ENCODE results near the gene PDCD11. TPM values are rescaled to one million over a fixed set of nuclear protein-coding genes. Genes with fewer than 3 reads are reported as not detected.
A peak's percentile ranks its signal among the peaks of the same experiment; 100 is the strongest.
"Not testable (repeated sequence)": the region's sequence is repeated elsewhere in the genome, so short reads cannot be mapped to it uniquely, and the experiment has no call there.

PDCD11 gene
- total RNA-seq, 1 experiment from 2014 or later = 33.0 TPM

GRCh38 chr10:103355906-103356599, 40.4 kb upstream of the PDCD11 start:
- TF ChIP-seq, protein P1, sequence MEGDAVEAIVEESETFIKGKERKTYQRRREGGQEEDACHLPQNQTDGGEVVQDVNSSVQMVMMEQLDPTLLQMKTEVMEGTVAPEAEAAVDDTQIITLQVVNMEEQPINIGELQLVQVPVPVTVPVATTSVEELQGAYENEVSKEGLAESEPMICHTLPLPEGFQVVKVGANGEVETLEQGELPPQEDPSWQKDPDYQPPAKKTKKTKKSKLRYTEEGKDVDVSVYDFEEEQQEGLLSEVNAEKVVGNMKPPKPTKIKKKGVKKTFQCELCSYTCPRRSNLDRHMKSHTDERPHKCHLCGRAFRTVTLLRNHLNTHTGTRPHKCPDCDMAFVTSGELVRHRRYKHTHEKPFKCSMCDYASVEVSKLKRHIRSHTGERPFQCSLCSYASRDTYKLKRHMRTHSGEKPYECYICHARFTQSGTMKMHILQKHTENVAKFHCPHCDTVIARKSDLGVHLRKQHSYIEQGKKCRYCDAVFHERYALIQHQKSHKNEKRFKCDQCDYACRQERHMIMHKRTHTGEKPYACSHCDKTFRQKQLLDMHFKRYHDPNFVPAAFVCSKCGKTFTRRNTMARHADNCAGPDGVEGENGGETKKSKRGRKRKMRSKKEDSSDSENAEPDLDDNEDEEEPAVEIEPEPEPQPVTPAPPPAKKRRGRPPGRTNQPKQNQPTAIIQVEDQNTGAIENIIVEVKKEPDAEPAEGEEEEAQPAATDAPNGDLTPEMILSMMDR (IDR thresholded peaks at IDR 0.05; ENCODE audit: unreplicated experiment) = no peak
- DNase-seq = no peak
- CTCF ChIA-PET = no interaction called here
- no peaks in the 10 kb centered on the region for H3K4me1 Mint-ChIP-seq (ENCODE audit: low read depth, unreplicated experiment)
- intact Hi-C loops (cut with micrococcal nuclease; ENCODE audit: unreplicated experiment) = no loop called here
- no peaks in the 10 kb centered on the region for H3K27me3 Mint-ChIP-seq (ENCODE audit: unreplicated experiment)
- no peak overlapping the region for H3K27ac Mint-ChIP-seq (ENCODE audit: unreplicated experiment)
- peaks cover 1% of the 10 kb centered on the region for H3K36me3 Mint-ChIP-seq (ENCODE audit: insufficient read depth, unreplicated experiment)
- H3K9me3 Mint-ChIP-seq (ENCODE audit: low read depth, unreplicated experiment) = no peaks in the 10 kb centered on the region
- BruUV-seq (replicated peaks) = no TSS peak
- no peak overlapping the region for H3K4me3 Mint-ChIP-seq (ENCODE audit: low read depth, unreplicated experiment)

DNA sequence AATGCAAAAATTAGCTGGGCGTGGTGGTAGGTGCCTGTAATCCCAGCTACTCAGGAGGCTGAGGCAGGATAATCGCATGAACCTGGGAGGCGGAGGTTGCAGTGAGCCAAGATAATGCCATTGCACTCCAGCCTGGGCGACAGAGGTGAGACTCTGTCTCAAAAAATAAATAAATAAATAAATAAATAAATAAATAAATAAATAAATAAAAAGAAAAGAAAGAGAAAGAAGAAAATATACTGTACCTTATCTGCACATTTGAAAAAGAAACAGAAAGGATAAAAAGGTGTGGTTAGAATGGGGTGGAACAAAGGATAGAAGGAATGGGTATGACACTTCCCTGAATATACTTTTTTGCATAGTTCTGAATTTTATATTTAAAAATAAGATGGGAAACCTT, 36.9 kb upstream of the PDCD11 start:
- H3K27me3 Mint-ChIP-seq (ENCODE audit: unreplicated experiment); H3K4me1 Mint-ChIP-seq (ENCODE audit: low read depth, unreplicated experiment); H3K36me3 Mint-ChIP-seq (ENCODE audit: insufficient read depth, unreplicated experiment); H3K9me3 Mint-ChIP-seq (ENCODE audit: low read depth, unreplicated experiment); CTCF ChIA-PET; BruUV-seq (replicated peaks); DNase-seq; intact Hi-C loops (cut with micrococcal nuclease; ENCODE audit: unreplicated experiment); H3K27ac Mint-ChIP-seq (ENCODE audit: unreplicated experiment); H3K4me3 Mint-ChIP-seq (ENCODE audit: low read depth, unreplicated experiment): not testable (repeated sequence)

DNA sequence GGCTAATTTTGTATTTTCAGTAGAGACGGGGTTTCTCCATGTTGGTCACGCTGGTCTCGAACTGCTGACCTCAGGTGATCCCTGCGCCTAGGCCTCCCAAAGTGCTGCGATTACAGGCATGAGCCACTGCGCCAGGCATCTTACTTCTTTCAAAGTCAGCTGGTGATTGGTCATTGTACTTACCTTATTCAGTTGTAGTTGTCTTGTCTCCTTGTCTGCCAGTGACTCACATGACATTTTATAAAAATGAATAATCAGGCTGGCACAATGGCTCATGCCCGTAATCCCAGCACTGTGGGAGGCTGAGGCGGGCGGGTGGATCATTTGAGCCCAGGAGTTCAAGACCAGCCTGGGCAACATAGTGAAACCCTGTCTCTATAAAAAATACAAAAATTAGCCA, 35.6 kb upstream of the PDCD11 start:
- H3K27ac Mint-ChIP-seq (ENCODE audit: unreplicated experiment); H3K9me3 Mint-ChIP-seq (ENCODE audit: low read depth, unreplicated experiment); BruUV-seq (replicated peaks); H3K4me3 Mint-ChIP-seq (ENCODE audit: low read depth, unreplicated experiment); H3K36me3 Mint-ChIP-seq (ENCODE audit: insufficient read depth, unreplicated experiment); H3K27me3 Mint-ChIP-seq (ENCODE audit: unreplicated experiment); H3K4me1 Mint-ChIP-seq (ENCODE audit: low read depth, unreplicated experiment); DNase-seq; intact Hi-C loops (cut with micrococcal nuclease; ENCODE audit: unreplicated experiment): not testable (repeated sequence)
- CTCF ChIA-PET = interaction anchor here (0.5 kb wide), 1 partner anchor 12 kb away, joined by 3 read pairs; no protein-coding TSS in a partner anchor

- no peak for DNase-seq
- peaks cover 9% of the 10 kb centered on the region for H3K36me3 Mint-ChIP-seq (ENCODE audit: insufficient read depth, unreplicated experiment)
- CTCF ChIA-PET = interaction anchor here (0.6 to 0.8 kb wide), 3 partner anchors 11 to 29 kb away, joined by 3 to 4 read pairs (median 4); no protein-coding TSS in a partner anchor
- H3K4me3 Mint-ChIP-seq (ENCODE audit: low read depth, unreplicated experiment) = peak overlapping the region; percentile 70
- no peaks in the 10 kb centered on the region for H3K4me1 Mint-ChIP-seq (ENCODE audit: low read depth, unreplicated experiment)
- H3K9me3 Mint-ChIP-seq (ENCODE audit: low read depth, unreplicated experiment) = no peaks in the 10 kb centered on the region
- no peaks in the 10 kb centered on the region for H3K27me3 Mint-ChIP-seq (ENCODE audit: unreplicated experiment)
- TF ChIP-seq, protein P1 (IDR thresholded peaks at IDR 0.05; ENCODE audit: unreplicated experiment) = no peak
- H3K27ac Mint-ChIP-seq (ENCODE audit: unreplicated experiment) = peak overlapping the region; percentile 55
- TSS peak; percentile 98 for BruUV-seq (replicated peaks)
- intact Hi-C loops (cut with micrococcal nuclease; ENCODE audit: unreplicated experiment) = no loop called here
These were observed 29.0 kb upstream of the PDCD11 start for GRCh38 chr10:103367379-103367781.

DNA sequence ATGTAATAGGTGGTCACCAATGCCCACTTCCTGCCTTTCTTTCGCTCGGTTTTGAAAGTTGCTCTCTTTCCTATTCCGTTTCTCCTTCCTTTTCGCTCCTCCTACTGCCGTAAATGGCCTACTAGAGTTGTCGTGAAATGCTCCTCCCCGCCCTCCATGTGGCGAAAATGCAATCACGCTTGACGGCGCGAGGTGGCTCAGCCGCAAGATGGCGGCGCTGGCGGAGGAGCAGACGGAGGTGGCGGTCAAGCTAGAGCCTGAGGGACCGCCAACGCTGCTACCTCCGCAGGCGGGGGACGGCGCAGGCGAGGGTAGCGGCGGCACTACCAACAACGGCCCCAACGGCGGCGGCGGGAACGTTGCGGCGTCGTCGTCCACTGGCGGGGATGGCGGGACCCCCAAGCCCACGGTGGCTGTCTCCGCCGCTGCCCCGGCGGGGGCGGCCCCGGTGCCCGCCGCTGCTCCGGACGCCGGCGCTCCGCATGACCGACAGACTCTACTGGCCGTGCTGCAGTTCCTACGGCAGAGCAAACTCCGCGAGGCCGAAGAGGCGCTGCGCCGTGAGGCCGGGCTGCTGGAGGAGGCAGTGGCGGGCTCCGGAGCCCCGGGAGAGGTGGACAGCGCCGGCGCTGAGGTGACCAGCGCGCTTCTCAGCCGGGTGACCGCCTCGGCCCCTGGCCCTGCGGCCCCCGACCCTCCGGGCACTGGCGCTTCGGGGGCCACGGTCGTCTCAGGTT, 28.5 kb upstream of the PDCD11 start, which contains the start of gene TAF5:
TAF5 (plus strand) TSS at position 195 of the 737 bp plus-strand sequence; CDS start at position 209, 14 bp downstream.
- peak; percentile 87 for DNase-seq
- Mint-ChIP-seq H3K4me1 (ENCODE audit: low read depth, unreplicated experiment) (no peaks in the 10 kb centered on the region), H3K27ac (ENCODE audit: unreplicated experiment) (peak within 1 kb of the TSS; percentile 55), H3K36me3 (ENCODE audit: insufficient read depth, unreplicated experiment) (peaks cover 9% of the 10 kb centered on the region), H3K4me3 (ENCODE audit: low read depth, unreplicated experiment) (peak within 1 kb of the TSS; percentile 70), H3K27me3 (ENCODE audit: unreplicated experiment) (no peaks in the 10 kb centered on the region), H3K9me3 (ENCODE audit: low read depth, unreplicated experiment) (no peaks in the 10 kb centered on the region)
- TF ChIP-seq, protein P1 (IDR thresholded peaks at IDR 0.05; ENCODE audit: unreplicated experiment) = no peak
- intact Hi-C loops (cut with micrococcal nuclease; ENCODE audit: unreplicated experiment) = no loop called here
- CTCF ChIA-PET = interaction anchor here (0.6 kb wide), 1 partner anchor 29 kb away, joined by 4 read pairs; no protein-coding TSS in a partner anchor
- BruUV-seq (replicated peaks) = no TSS peak
